Ectodermal cell (in vitro differentiated cells): ENCODE measurements around the gene C2orf92.

Experiments
- H3K27ac ChIP-seq: 2 replicates; pipeline ENCODE4 v1.7.0; 2013; ENCODE audit warnings: mild to moderate bottlenecking, low read depth, low read length; ENCODE audit not compliant: insufficient read depth, poor library complexity, severe bottlenecking
- H3K27me3 ChIP-seq: 2 replicates; pipeline ENCODE4 v1.7.0; 2013; ENCODE audit warnings: mild to moderate bottlenecking, low read length; ENCODE audit not compliant: insufficient read depth, control insufficient read depth, poor library complexity, severe bottlenecking
- H3K36me3 ChIP-seq: one replicate; pipeline ENCODE4 v1.7.0; 2013; ENCODE audit warnings: low read length; ENCODE audit not compliant: control insufficient read depth, insufficient read depth
- H3K4me1 ChIP-seq: one replicate; pipeline ENCODE4 v1.7.0; 2013; ENCODE audit warnings: low read length; ENCODE audit not compliant: control insufficient read depth, insufficient read depth
- H3K4me3 ChIP-seq: 2 replicates; pipeline ENCODE4 v1.7.0; 2013; ENCODE audit warnings: low read depth, low read length, control low read depth; ENCODE audit not compliant: insufficient read depth
- H3K9me3 ChIP-seq: 2 replicates; pipeline ENCODE4 v1.7.0; 2013; ENCODE audit warnings: mild to moderate bottlenecking, low read length, moderate library complexity; ENCODE audit not compliant: control insufficient read depth
- WGBS, 2 experiments: methylation state at CpG; one replicate each; pipeline ENCODE4 v1.1.7; 2013; ENCODE audit warnings: missing lambda C conversion rate in 2 of 2; 5-methylcytosine and 5-hydroxymethylcytosine counted together

C2orf92 gene

GRCh38 chr2:97727296-97727695 lies 57.8 kb downstream of the C2orf92 start:
- no peaks in the 10 kb centered on the region for H3K36me3 ChIP-seq
- H3K4me1 ChIP-seq, result no peaks in the 10 kb centered on the region
- H3K4me3 ChIP-seq, result no peak overlapping the region
- 91 to 96% methylated on average over 7 of the region's 7 CpGs for WGBS, 2 experiments
- H3K27me3 ChIP-seq, result no peaks in the 10 kb centered on the region
- no peaks in the 10 kb centered on the region for H3K9me3 ChIP-seq
- no peak overlapping the region for H3K27ac ChIP-seq

DNA sequence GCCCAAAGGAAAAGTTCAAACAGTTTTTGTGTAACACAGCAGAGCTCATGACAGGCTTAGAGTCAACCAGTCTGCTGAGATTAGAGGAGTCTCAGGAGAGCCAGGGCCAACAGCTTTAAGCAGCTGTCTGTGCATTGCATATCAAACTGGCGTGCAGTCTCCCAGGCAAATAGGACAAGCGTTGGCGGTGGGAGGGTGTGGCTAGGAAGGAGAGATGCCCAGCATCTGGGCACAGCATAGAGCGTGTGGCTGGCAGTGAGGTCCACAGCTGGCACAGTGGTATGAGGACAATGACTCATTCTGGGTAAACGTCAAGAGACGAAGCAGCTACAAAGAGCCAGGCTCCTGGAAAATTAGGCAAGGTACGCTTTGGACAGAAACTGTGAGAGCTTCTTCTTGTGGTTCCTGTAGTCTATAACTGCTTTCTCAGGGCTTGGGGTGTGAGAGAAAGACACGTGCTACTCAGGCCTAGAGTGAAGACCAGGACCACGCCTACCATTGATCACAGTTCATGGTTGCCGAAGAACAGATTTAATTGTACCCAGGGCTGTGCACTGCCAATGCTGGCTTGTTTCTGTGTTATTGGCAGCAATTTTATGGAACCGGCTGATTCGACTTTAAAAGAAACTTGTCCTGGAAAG lies 58.7 kb downstream of the C2orf92 start:
- Histone ChIP-seq H3K9me3 (no peaks in the 10 kb centered on the region), H3K4me3 (no peak overlapping the region), H3K4me1 (no peaks in the 10 kb centered on the region), H3K36me3 (no peaks in the 10 kb centered on the region), H3K27me3 (no peaks in the 10 kb centered on the region), H3K27ac (no peak overlapping the region)
- WGBS, 2 experiments, result 92 to 94% methylated on average over 12 of the region's 12 CpGs

DNA sequence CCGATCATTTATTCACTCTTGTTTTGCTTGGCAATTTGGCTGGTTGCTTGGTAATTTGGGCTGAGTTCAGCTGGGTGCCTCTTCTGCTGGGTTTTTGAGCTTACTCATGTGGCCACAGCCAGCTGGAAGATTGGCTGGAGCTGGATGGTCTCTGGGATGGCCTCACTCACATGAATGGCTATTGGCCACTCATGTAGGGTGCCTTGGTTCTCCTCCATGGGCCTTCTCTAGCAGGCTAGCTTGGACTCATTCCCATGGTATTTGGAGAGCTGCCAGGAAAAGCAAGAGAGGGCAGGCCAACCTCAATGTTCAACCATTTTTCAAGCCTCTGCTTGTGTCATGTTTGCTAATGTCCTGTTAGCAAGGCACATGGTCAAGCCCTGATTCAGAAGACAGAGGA lies 60.7 kb downstream of the C2orf92 start:
- Histone ChIP-seq H3K4me1 (no peaks in the 10 kb centered on the region), H3K27me3 (no peaks in the 10 kb centered on the region), H3K36me3 (no peaks in the 10 kb centered on the region), H3K27ac (no peak overlapping the region), H3K9me3 (no peaks in the 10 kb centered on the region), H3K4me3 (no peak overlapping the region)
- WGBS, 2 experiments, result 87 to 100% methylated on average over 1 of the region's 1 CpG

DNA sequence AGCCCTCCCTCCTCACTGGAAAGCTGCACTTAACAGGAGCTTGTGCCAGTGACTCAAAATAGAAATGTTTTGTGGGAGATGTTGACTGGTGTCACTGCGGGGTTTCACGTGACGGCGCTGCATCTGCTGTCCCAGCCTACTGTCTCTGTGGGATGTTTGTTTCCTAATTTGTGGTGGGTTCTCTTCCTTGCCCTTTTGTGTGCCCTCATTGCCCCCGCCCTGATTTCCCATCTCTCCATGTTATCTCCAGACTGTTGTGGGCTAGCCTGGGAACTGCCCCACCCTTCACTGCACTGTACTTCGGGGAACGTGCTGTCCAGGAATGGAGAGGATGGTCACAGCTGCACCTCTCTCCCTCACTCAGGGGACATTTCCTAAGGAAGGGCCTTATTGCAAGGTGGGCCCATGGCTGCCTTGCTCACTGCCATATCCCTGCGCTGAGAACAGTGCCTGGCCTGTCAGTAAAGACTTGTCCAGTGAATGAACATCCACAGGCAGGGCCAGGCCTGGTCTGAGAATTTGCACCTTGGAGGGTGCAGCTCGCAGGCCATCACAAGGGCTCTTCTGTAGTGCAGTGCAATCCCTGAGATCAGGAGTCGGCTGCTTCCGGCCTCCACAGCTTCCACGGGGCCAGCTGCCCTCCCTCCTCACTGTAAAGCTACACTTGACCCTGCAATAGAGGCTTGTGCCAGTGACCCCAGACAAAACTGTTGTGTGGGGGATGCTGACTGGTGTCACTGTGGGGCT lies 61.9 kb downstream of the C2orf92 start:
- H3K4me1 ChIP-seq, result no peaks in the 10 kb centered on the region
- 89 to 91% methylated on average over 12 of the region's 12 CpGs for WGBS, 2 experiments
- no peak overlapping the region for H3K4me3 ChIP-seq
- no peaks in the 10 kb centered on the region for H3K27me3 ChIP-seq
- H3K27ac ChIP-seq, result no peak overlapping the region
- no peaks in the 10 kb centered on the region for H3K9me3 ChIP-seq
- no peaks in the 10 kb centered on the region for H3K36me3 ChIP-seq

GRCh38 chr2:97732436-97733340 lies 63.2 kb downstream of the C2orf92 start:
- H3K36me3 ChIP-seq, result no peaks in the 10 kb centered on the region
- H3K27ac ChIP-seq, result no peak overlapping the region
- no peaks in the 10 kb centered on the region for H3K9me3 ChIP-seq
- WGBS, 2 experiments, result 92 to 94% methylated on average over 28 of the region's 28 CpGs
- no peak overlapping the region for H3K4me3 ChIP-seq
- no peaks in the 10 kb centered on the region for H3K27me3 ChIP-seq
- no peaks in the 10 kb centered on the region for H3K4me1 ChIP-seq

GRCh38 chr2:97733341-97734035 lies 64.0 kb downstream of the C2orf92 start:
- H3K4me1 ChIP-seq, result no peaks in the 10 kb centered on the region
- no peaks in the 10 kb centered on the region for H3K36me3 ChIP-seq
- WGBS, 2 experiments, result 93 to 94% methylated on average over 20 of the region's 20 CpGs
- no peaks in the 10 kb centered on the region for H3K27me3 ChIP-seq
- H3K27ac ChIP-seq, result no peak overlapping the region
- H3K4me3 ChIP-seq, result no peak overlapping the region
- no peaks in the 10 kb centered on the region for H3K9me3 ChIP-seq

- no peak overlapping the region for H3K4me3 ChIP-seq
- no peak overlapping the region for H3K27ac ChIP-seq
- 94 to 95% methylated on average over 44 of the region's 44 CpGs for WGBS, 2 experiments
- H3K4me1 ChIP-seq, result no peaks in the 10 kb centered on the region
- no peaks in the 10 kb centered on the region for H3K9me3 ChIP-seq
- H3K27me3 ChIP-seq, result no peaks in the 10 kb centered on the region
- no peaks in the 10 kb centered on the region for H3K36me3 ChIP-seq
Measured at GRCh38 chr2:97734061-97735051, 64.8 kb downstream of the C2orf92 start.

- Histone ChIP-seq H3K27me3 (no peaks in the 10 kb centered on the region), H3K36me3 (no peaks in the 10 kb centered on the region), H3K4me3 (no peak overlapping the region), H3K9me3 (no peaks in the 10 kb centered on the region), H3K27ac (no peak overlapping the region), H3K4me1 (no peaks in the 10 kb centered on the region)
- WGBS, 2 experiments, result 97% methylated on average over 29 of the region's 29 CpGs
Measured at GRCh38 chr2:97735161-97735561, 65.6 kb downstream of the C2orf92 start.

DNA sequence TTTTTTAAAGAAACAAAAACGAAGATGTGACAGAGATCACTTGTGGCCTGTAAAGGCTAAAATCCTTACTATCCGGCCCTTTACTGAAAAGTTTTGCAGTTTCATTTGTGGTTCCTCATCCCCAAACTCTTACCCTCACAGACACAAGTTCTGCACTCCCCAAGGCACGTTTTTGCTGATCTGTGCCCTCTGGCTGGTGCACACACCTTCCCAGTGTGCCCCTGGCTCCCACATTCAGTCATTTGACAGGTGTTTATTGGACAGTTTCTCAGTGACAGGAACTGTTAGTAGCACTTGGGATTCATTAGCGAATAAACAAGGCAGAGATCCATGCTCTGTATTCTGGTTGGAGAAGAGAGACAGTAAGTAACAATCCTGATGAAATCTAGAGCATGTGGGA lies 66.7 kb downstream of the C2orf92 start:
- 80 to 86% methylated on average over 4 of the region's 4 CpGs for WGBS, 2 experiments

More for the DNA sequence above, 66.7 kb downstream of the C2orf92 start:
- no peak overlapping the region for H3K27ac ChIP-seq
- H3K27me3 ChIP-seq, result no peaks in the 10 kb centered on the region
- no peaks in the 10 kb centered on the region for H3K4me1 ChIP-seq
- H3K9me3 ChIP-seq, result no peaks in the 10 kb centered on the region
- no peak overlapping the region for H3K4me3 ChIP-seq
- H3K36me3 ChIP-seq, result no peaks in the 10 kb centered on the region
